ENCODE data around the gene PLAAT3.
"Not testable (repeated sequence)": the region's sequence is repeated elsewhere in the genome, so short reads cannot be mapped to it uniquely, and the experiment has no call there.

The PLAAT3 gene

GRCh38 chr11:63608353-63609345 lies 5.6 kb downstream of the PLAAT3 start:
- peak; percentile 51 for DNase-seq

- peak; percentile 27 for DNase-seq
These were observed 11.1 kb downstream of the PLAAT3 start for GRCh38 chr11:63603180-63603518.

- peak; percentile 10 for DNase-seq
These were observed 11.7 kb downstream of the PLAAT3 start for GRCh38 chr11:63602290-63603179.

GRCh38 chr11:63599211-63600122 lies 14.8 kb downstream of the PLAAT3 start:
- DNase-seq, result no peak

- no peak for DNase-seq
These were observed 15.7 kb downstream of the PLAAT3 start for GRCh38 chr11:63598556-63598955.

GRCh38 chr11:63595296-63595695 lies 18.9 kb downstream of the PLAAT3 start:
- DNase-seq, result peak; percentile 40

GRCh38 chr11:63592975-63593395 lies 21.2 kb downstream of the PLAAT3 start:
- DNase-seq, result peak; percentile 54

- peak; percentile 33 for DNase-seq
These were observed 24.0 kb downstream of the PLAAT3 start for GRCh38 chr11:63590024-63590788.

- DNase-seq, result no peak
These were observed 25.2 kb downstream of the PLAAT3 start for GRCh38 chr11:63589000-63589399.

GRCh38 chr11:63586451-63587166 lies 27.6 kb downstream of the PLAAT3 start:
- peak; percentile 2 for DNase-seq

GRCh38 chr11:63583357-63583677 lies 30.9 kb downstream of the PLAAT3 start:
- DNase-seq, result no peak

GRCh38 chr11:63581224-63581623 lies 33.0 kb downstream of the PLAAT3 start:
- peak; percentile 82 for DNase-seq

GRCh38 chr11:63578882-63579281 lies 35.4 kb downstream of the PLAAT3 start:
- not testable (repeated sequence) for DNase-seq

GRCh38 chr11:63574856-63575602 lies 39.2 kb downstream of the PLAAT3 start:
- DNase-seq, result peak; percentile 49

- DNase-seq, result peak; percentile 37
These were observed 40.1 kb downstream of the PLAAT3 start for GRCh38 chr11:63573881-63574855.

GRCh38 chr11:63572026-63572688 lies 42.1 kb downstream of the PLAAT3 start:
- DNase-seq, result peak; percentile 7

GRCh38 chr11:63569570-63569969 lies 44.7 kb downstream of the PLAAT3 start:
- DNase-seq, result peak; percentile 12

- no peak for DNase-seq
These were observed 47.0 kb downstream of the PLAAT3 start for GRCh38 chr11:63567044-63567840.

Data from islet precursor cell (in vitro differentiated cells).